Activated CD8-positive, alpha-beta memory T cell treated with anti-CD3 and anti-CD28 coated beads, Interleukin-2, amount 10 ng/mL, durations not matched to agents 7 days and 5 days (primary cell): Measurements from ENCODE around the gene MICAL3. TPM values are rescaled to one million over a fixed set of nuclear protein-coding genes. Genes with fewer than 3 reads are reported as not detected.
"Not testable (repeated sequence)": the region's sequence is repeated elsewhere in the genome, so short reads cannot be mapped to it uniquely, and the experiment has no call there.

Experiments
- ATAC-seq: fragments of 150-1000 bp; cut with Tn5 transposase; one replicate; pipeline ENCODE4 v1.10.0; 2021; ENCODE audit warnings: moderate library complexity
- CTCF ChIA-PET: fragments of 350-600 bp; sonication (Branson Sonifier 250); formaldehyde crosslinking; loops from one replicate; lab custom pipeline; 2021; ENCODE audit warnings: antibody characterized with exemption; lab: Charles Lee
- DNase-seq: peaks from one replicate; pipeline ENCODE4 v3.0.0-alpha.2; 2020
- H3K27ac Mint-ChIP-seq: one replicate; pipeline ENCODE4 v1.8.0; 2021; ENCODE audit warnings: mild to moderate bottlenecking, mixed read lengths
- H3K27me3 Mint-ChIP-seq: one replicate; pipeline ENCODE4 v1.8.0; 2021; ENCODE audit warnings: mixed read lengths
- H3K36me3 Mint-ChIP-seq: one replicate; pipeline ENCODE4 v1.8.0; 2021; ENCODE audit warnings: mild to moderate bottlenecking, mixed read lengths
- H3K4me1 Mint-ChIP-seq: one replicate; pipeline ENCODE4 v1.8.0; 2021; ENCODE audit warnings: mixed read lengths
- H3K4me3 Mint-ChIP-seq: one replicate; pipeline ENCODE4 v1.8.0; 2021; ENCODE audit warnings: mild to moderate bottlenecking, moderate library complexity, mixed read lengths
- H3K9me3 Mint-ChIP-seq: one replicate; pipeline ENCODE4 v1.8.0; 2022; ENCODE audit warnings: low read depth, mixed read lengths
- total RNA-seq, 2 experiments: library from RNA; stranded (reverse); gene quantifications; one replicate each; pipeline ENCODE4 v1.2.3, GENCODE V29; 2021

MICAL3 gene
- total RNA-seq, 2 experiments from 2014 or later: 38.8 to 41.7 TPM

- DNase-seq: no peak
- H3K4me1 Mint-ChIP-seq: peaks cover 58% of the 10 kb centered on the region
- H3K4me3 Mint-ChIP-seq: peak overlapping the region; percentile 54
- CTCF ChIA-PET: interaction anchor here (0.7 to 7.3 kb wide), 7 partner anchors 8 to 214 kb away, joined by 3 to 31 read pairs (median 4); partner anchors contain the start of genes MICAL3 and PEX26
- H3K9me3 Mint-ChIP-seq: no peaks in the 10 kb centered on the region
- peaks cover 1% of the 10 kb centered on the region for H3K36me3 Mint-ChIP-seq
- H3K27me3 Mint-ChIP-seq: peaks cover 5% of the 10 kb centered on the region
- no peak for ATAC-seq
- peak overlapping the region; percentile 27 for H3K27ac Mint-ChIP-seq
Observed at GRCh38 chr22:17999851-18000250, 24.5 kb downstream of the MICAL3 start.

- Mint-ChIP-seq H3K36me3 (peaks cover 1% of the 10 kb centered on the region), H3K4me1 (peaks cover 63% of the 10 kb centered on the region), H3K27me3 (peaks cover 5% of the 10 kb centered on the region), H3K9me3 (no peaks in the 10 kb centered on the region), H3K4me3 (no peak overlapping the region), H3K27ac (no peak overlapping the region)
- no peak for ATAC-seq
- DNase-seq: no peak
- CTCF ChIA-PET: interaction anchor here (7.3 kb wide), 1 partner anchor 77 kb away, joined by 31 read pairs; the partner anchor contains the start of gene PEX26
Observed at GRCh38 chr22:17998913-17999312, 25.4 kb downstream of the MICAL3 start.

GRCh38 chr22:17997456-17997855 is 26.9 kb downstream of the MICAL3 start:
- Mint-ChIP-seq H3K27me3 (peaks cover 5% of the 10 kb centered on the region), H3K4me1 (peaks cover 63% of the 10 kb centered on the region), H3K9me3 (no peaks in the 10 kb centered on the region), H3K4me3 (peak overlapping the region; percentile 24), H3K27ac (peak overlapping the region; percentile 84), H3K36me3 (no peaks in the 10 kb centered on the region)
- ATAC-seq (no peak), DNase-seq (no peak)
- CTCF ChIA-PET: interaction anchor here (7.3 kb wide), 1 partner anchor 79 kb away, joined by 31 read pairs; the partner anchor contains the start of gene PEX26

GRCh38 chr22:17995256-17995655 is 29.1 kb downstream of the MICAL3 start:
- H3K9me3 Mint-ChIP-seq, ATAC-seq, H3K27ac Mint-ChIP-seq, H3K36me3 Mint-ChIP-seq, DNase-seq, H3K4me3 Mint-ChIP-seq, H3K27me3 Mint-ChIP-seq: not testable (repeated sequence)
- H3K4me1 Mint-ChIP-seq: peaks cover 53% of the 10 kb centered on the region
- CTCF ChIA-PET: interaction anchor here (1.2 kb wide), 1 partner anchor 22 kb away, joined by 3 read pairs; no protein-coding TSS in a partner anchor

- ATAC-seq (no peak), DNase-seq (no peak)
- no peaks in the 10 kb centered on the region for H3K9me3 Mint-ChIP-seq
- CTCF ChIA-PET: interaction anchor here (1.2 kb wide), 1 partner anchor 21 kb away, joined by 3 read pairs; no protein-coding TSS in a partner anchor
- no peaks in the 10 kb centered on the region for H3K27me3 Mint-ChIP-seq
- no peak overlapping the region for H3K4me3 Mint-ChIP-seq
- H3K36me3 Mint-ChIP-seq: no peaks in the 10 kb centered on the region
- H3K4me1 Mint-ChIP-seq: peaks cover 46% of the 10 kb centered on the region
- H3K27ac Mint-ChIP-seq: no peak overlapping the region
Observed at GRCh38 chr22:17994424-17995108, 29.8 kb downstream of the MICAL3 start.

- H3K27me3 Mint-ChIP-seq, H3K27ac Mint-ChIP-seq, H3K4me3 Mint-ChIP-seq, ATAC-seq, H3K36me3 Mint-ChIP-seq, DNase-seq, CTCF ChIA-PET, H3K9me3 Mint-ChIP-seq: not testable (repeated sequence)
- H3K4me1 Mint-ChIP-seq: peaks cover 36% of the 10 kb centered on the region
Observed at GRCh38 chr22:17992976-17993375, 31.4 kb downstream of the MICAL3 start.

- DNase-seq, H3K27ac Mint-ChIP-seq, ATAC-seq, H3K27me3 Mint-ChIP-seq, H3K4me3 Mint-ChIP-seq, H3K36me3 Mint-ChIP-seq, H3K9me3 Mint-ChIP-seq: not testable (repeated sequence)
- peaks cover 26% of the 10 kb centered on the region for H3K4me1 Mint-ChIP-seq
- CTCF ChIA-PET: interaction anchor here (1.2 kb wide), 1 partner anchor 8 kb away, joined by 5 read pairs; no protein-coding TSS in a partner anchor
Observed at GRCh38 chr22:17991992-17992391, 32.4 kb downstream of the MICAL3 start.

- Mint-ChIP-seq H3K4me1 (peaks cover 16% of the 10 kb centered on the region), H3K4me3 (no peak overlapping the region), H3K27me3 (no peaks in the 10 kb centered on the region), H3K36me3 (no peaks in the 10 kb centered on the region), H3K9me3 (no peaks in the 10 kb centered on the region), H3K27ac (no peak overlapping the region)
- CTCF ChIA-PET: interaction anchor here (1.2 kb wide), 1 partner anchor 9 kb away, joined by 5 read pairs; no protein-coding TSS in a partner anchor
- ATAC-seq (no peak), DNase-seq (no peak)
Observed at GRCh38 chr22:17990942-17991341, 33.4 kb downstream of the MICAL3 start.

- H3K9me3 Mint-ChIP-seq: no peaks in the 10 kb centered on the region
- DNase-seq: no peak
- ATAC-seq: no peak
- H3K4me3 Mint-ChIP-seq: no peak overlapping the region
- peaks cover 18% of the 10 kb centered on the region for H3K4me1 Mint-ChIP-seq
- no peaks in the 10 kb centered on the region for H3K36me3 Mint-ChIP-seq
- no peak overlapping the region for H3K27ac Mint-ChIP-seq
- no peaks in the 10 kb centered on the region for H3K27me3 Mint-ChIP-seq
- CTCF ChIA-PET: no interaction called here
Observed at GRCh38 chr22:17990147-17990546, 34.2 kb downstream of the MICAL3 start.

GRCh38 chr22:17988800-17989513 is 35.4 kb downstream of the MICAL3 start:
- DNase-seq: no peak
- Mint-ChIP-seq H3K4me1 (peaks cover 19% of the 10 kb centered on the region), H3K27ac (no peak overlapping the region), H3K4me3 (no peak overlapping the region), H3K27me3 (no peaks in the 10 kb centered on the region), H3K36me3 (no peaks in the 10 kb centered on the region), H3K9me3 (no peaks in the 10 kb centered on the region)
- no peak for ATAC-seq
- CTCF ChIA-PET: no interaction called here

- CTCF ChIA-PET: no interaction called here
- DNase-seq (no peak), ATAC-seq (no peak)
- no peaks in the 10 kb centered on the region for H3K27me3 Mint-ChIP-seq
- no peaks in the 10 kb centered on the region for H3K36me3 Mint-ChIP-seq
- H3K4me1 Mint-ChIP-seq: peaks cover 34% of the 10 kb centered on the region
- no peaks in the 10 kb centered on the region for H3K9me3 Mint-ChIP-seq
- H3K4me3 Mint-ChIP-seq: no peak overlapping the region
- peak overlapping the region; percentile 50 for H3K27ac Mint-ChIP-seq
Observed at GRCh38 chr22:17985606-17986005, 38.8 kb downstream of the MICAL3 start.

- DNase-seq, H3K9me3 Mint-ChIP-seq, CTCF ChIA-PET, H3K36me3 Mint-ChIP-seq, ATAC-seq, H3K27me3 Mint-ChIP-seq, H3K27ac Mint-ChIP-seq, H3K4me3 Mint-ChIP-seq: not testable (repeated sequence)
- H3K4me1 Mint-ChIP-seq: peaks cover 39% of the 10 kb centered on the region
Observed at GRCh38 chr22:17985071-17985470, 39.3 kb downstream of the MICAL3 start.

GRCh38 chr22:17984114-17984513 is 40.2 kb downstream of the MICAL3 start:
- Mint-ChIP-seq H3K36me3 (no peaks in the 10 kb centered on the region), H3K4me1 (peaks cover 39% of the 10 kb centered on the region), H3K4me3 (no peak overlapping the region), H3K27me3 (no peaks in the 10 kb centered on the region), H3K27ac (peak overlapping the region; percentile 20), H3K9me3 (no peaks in the 10 kb centered on the region)
- ATAC-seq (no peak), DNase-seq (no peak)
- CTCF ChIA-PET: no interaction called here
